AG09309 (cell line): ENCODE results near the gene LDB2.

Experiments
- DNase-seq: peaks from one replicate; pipeline ENCODE4 v3.0.0-alpha.2; 2010; ENCODE audit warnings: low read depth
- H3K4me3 ChIP-seq: 2 replicates; pipeline ENCODE4 v1.5.1; 2011; ENCODE audit warnings: mild to moderate bottlenecking, low read depth, low read length, moderate library complexity; ENCODE audit not compliant: control insufficient read depth
- TF ChIP-seq, protein P1 (sequence below): IDR thresholded peaks from 2 replicates; pipeline ENCODE4 v1.5.1; 2011; ENCODE audit warnings: mild to moderate bottlenecking, low read depth, low read length, inconsistent platforms; ENCODE audit not compliant: insufficient read depth, control insufficient read depth; ENCODE audit errors: missing control alignments

Gene LDB2

DNA sequence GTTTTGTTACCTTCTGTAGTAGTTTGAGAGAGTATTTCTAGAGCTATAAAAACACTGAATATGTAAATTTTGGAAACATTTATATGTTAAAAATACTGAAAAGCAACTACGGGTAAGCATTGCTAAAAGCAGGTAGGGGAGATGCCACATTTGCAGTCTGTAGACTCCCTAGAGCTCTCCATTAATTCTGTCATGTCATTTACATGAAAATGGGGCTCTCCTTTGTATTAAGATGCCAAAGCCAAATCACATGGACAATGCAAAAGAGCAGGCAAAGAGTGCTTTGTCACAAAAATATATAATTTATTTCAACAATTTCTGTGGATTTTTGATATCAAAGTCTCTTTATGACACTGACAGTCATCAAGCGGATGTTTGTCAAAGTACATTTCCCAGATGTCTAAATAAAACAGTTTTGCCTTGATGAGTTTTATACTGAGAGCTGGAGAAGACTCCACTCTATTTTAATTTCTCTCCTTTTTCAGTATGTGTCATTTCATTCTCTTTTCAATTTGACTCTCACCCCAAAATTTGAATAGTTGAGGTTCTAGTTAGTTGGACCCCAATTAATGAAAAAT lies 51.8 kb downstream of the LDB2 start:
- TF ChIP-seq, protein P1, sequence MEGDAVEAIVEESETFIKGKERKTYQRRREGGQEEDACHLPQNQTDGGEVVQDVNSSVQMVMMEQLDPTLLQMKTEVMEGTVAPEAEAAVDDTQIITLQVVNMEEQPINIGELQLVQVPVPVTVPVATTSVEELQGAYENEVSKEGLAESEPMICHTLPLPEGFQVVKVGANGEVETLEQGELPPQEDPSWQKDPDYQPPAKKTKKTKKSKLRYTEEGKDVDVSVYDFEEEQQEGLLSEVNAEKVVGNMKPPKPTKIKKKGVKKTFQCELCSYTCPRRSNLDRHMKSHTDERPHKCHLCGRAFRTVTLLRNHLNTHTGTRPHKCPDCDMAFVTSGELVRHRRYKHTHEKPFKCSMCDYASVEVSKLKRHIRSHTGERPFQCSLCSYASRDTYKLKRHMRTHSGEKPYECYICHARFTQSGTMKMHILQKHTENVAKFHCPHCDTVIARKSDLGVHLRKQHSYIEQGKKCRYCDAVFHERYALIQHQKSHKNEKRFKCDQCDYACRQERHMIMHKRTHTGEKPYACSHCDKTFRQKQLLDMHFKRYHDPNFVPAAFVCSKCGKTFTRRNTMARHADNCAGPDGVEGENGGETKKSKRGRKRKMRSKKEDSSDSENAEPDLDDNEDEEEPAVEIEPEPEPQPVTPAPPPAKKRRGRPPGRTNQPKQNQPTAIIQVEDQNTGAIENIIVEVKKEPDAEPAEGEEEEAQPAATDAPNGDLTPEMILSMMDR = no peak
- no peak for DNase-seq
- no peak overlapping the region for H3K4me3 ChIP-seq

GRCh38 chr4:16844816-16845586 lies 53.4 kb downstream of the LDB2 start:
- TF ChIP-seq, protein P1 = no peak
- H3K4me3 ChIP-seq = no peak overlapping the region
- no peak for DNase-seq

DNA sequence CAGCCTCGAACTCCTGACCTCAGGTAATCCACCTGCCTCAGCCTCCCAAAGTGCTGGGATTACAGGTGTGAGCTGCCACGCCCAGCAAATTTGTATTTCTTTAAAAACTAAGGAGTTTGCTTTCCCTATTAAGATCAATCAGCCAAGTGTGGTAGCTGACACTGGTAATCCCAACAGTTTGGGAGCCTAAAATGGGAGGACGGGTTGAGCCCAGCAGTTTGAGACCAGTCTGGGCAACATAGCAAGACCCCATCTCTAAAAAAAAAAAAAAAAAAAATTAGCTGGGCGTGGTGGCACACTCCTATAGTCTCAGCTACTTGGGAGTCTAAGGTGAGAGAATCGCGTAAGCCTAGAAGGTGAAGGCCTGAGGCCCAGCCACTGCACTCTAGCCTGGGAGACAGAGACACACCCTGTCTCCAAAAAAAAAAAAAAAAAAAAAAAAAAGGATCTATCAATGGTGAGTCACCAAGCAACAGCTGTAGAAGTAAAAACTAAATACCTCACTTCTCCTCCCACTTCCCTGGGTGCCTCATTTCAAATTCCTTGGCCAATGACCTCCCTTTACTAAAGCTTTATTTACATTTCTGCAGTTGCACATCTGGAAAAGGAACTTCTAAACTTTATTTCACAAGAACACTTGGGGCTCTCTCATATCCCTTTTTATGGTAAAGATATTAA lies 54.5 kb downstream of the LDB2 start:
- no peak overlapping the region for H3K4me3 ChIP-seq
- DNase-seq = peak; percentile 61

DNA sequence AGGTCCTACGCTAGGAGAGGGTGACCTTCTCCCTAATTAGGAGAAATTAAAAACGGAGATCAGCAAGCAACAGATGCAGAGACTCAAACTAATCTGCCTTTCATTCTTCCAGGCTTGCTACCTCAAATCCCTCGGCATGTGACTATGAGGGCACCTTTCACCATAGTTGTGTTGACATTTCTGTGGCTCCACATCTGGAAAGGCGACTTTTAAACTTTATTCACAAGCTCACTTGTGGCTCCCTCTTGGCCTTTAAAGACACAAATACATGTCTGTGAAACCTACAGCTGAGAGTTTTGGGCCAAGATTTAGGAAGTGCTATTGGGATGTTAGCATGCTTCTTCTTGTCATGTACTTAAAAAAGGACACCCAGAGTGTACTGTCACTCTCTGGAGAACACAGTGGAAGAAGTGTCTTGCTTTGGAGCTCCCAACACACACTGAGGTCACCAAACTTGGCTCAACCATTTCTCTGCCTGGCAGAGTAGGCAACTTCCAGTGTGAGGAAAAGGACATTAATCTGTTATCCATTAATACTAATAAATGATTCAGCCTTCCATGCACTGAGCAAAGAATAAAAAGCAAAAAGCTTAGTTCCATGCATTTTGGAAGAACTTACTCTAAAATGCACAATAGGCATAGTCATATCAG lies 60.1 kb downstream of the LDB2 start:
- DNase-seq = no peak
- no peak overlapping the region for H3K4me3 ChIP-seq
- TF ChIP-seq, protein P1 = no peak

More for the DNA sequence above, 54.5 kb downstream of the LDB2 start:
- TF ChIP-seq, protein P1 = no peak

DNA sequence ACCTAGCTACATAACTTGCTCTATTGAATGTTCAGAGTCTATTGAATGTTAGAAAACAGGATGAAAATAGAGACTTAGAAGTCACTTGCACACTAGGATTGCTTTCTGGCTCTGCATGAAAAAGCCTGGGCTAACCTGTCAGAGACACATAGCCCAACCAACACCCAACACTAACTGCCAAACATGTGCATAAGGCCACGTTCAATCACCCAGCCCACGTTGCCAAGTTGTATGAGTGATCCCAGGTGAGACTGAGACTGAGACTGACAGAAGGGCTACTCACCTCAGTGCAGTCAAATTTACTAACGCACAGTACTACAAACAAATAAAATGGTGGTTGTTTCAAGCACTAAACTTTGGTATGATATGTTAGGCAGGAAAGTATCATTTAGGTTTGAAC lies 61.0 kb downstream of the LDB2 start:
- no peak overlapping the region for H3K4me3 ChIP-seq
- no peak for DNase-seq
- TF ChIP-seq, protein P1 = no peak

- no peak overlapping the region for H3K4me3 ChIP-seq
These were observed 62.1 kb downstream of the LDB2 start for GRCh38 chr4:16836324-16836723.

More at GRCh38 chr4:16836324-16836723, 62.1 kb downstream of the LDB2 start:
- no peak for DNase-seq
- TF ChIP-seq, protein P1 = no peak
